ENCODE results near the gene HMCN1. TPM values are rescaled to one million over a fixed set of nuclear protein-coding genes. Genes with fewer than 3 reads are reported as not detected.

HMCN1 gene
- total RNA-seq, 1 donor from 2014 or later = 28.0 TPM

GRCh38 chr1:186104459-186104858, 370.3 kb downstream of the HMCN1 start:
- no peak overlapping the region for H3K27ac ChIP-seq

DNA sequence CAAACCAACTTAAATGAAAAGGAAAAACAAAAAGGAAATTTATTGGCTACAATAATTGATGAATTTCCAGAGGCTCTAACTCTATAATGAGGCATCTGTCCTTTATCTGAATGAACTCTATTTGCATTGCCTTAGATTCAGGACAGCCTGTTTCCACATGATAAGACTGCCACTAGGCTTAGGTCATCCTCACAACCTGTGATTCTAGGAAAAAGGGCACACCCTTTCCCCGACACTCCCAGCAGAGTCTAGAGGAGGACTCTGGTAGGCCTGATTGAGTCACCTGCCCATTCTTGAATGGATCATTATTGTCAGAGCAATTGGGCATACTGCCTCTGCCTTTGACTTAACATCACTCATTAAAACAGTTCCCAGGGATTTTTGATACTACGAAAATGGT, 378.1 kb downstream of the HMCN1 start:
- H3K27me3 ChIP-seq (ENCODE audit: low read depth) = no peaks in the 10 kb centered on the region
- H3K4me3 ChIP-seq = no peak overlapping the region
- DNase-seq = no peak
- H3K9me3 ChIP-seq = no peaks in the 10 kb centered on the region
- intact Hi-C loops (cut with DNase I) = no loop called here
- H3K27ac ChIP-seq = no peak overlapping the region
- TF ChIP-seq, protein P1, sequence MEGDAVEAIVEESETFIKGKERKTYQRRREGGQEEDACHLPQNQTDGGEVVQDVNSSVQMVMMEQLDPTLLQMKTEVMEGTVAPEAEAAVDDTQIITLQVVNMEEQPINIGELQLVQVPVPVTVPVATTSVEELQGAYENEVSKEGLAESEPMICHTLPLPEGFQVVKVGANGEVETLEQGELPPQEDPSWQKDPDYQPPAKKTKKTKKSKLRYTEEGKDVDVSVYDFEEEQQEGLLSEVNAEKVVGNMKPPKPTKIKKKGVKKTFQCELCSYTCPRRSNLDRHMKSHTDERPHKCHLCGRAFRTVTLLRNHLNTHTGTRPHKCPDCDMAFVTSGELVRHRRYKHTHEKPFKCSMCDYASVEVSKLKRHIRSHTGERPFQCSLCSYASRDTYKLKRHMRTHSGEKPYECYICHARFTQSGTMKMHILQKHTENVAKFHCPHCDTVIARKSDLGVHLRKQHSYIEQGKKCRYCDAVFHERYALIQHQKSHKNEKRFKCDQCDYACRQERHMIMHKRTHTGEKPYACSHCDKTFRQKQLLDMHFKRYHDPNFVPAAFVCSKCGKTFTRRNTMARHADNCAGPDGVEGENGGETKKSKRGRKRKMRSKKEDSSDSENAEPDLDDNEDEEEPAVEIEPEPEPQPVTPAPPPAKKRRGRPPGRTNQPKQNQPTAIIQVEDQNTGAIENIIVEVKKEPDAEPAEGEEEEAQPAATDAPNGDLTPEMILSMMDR (IDR thresholded peaks at IDR 0.05) = no peak
- no peaks in the 10 kb centered on the region for H3K36me3 ChIP-seq
- no peak for ATAC-seq
- no peaks in the 10 kb centered on the region for H3K4me1 ChIP-seq

More at GRCh38 chr1:186104459-186104858, 370.3 kb downstream of the HMCN1 start:
- ATAC-seq = no peak
- H3K27me3 ChIP-seq (ENCODE audit: low read depth) = no peaks in the 10 kb centered on the region
- H3K36me3 ChIP-seq = peaks cover 5% of the 10 kb centered on the region
- no peak overlapping the region for H3K4me3 ChIP-seq
- H3K4me1 ChIP-seq = no peaks in the 10 kb centered on the region
- DNase-seq = no peak
- intact Hi-C loops (cut with DNase I) = no loop called here
- H3K9me3 ChIP-seq = no peaks in the 10 kb centered on the region
- TF ChIP-seq, protein P1 (IDR thresholded peaks at IDR 0.05) = no peak

DNA sequence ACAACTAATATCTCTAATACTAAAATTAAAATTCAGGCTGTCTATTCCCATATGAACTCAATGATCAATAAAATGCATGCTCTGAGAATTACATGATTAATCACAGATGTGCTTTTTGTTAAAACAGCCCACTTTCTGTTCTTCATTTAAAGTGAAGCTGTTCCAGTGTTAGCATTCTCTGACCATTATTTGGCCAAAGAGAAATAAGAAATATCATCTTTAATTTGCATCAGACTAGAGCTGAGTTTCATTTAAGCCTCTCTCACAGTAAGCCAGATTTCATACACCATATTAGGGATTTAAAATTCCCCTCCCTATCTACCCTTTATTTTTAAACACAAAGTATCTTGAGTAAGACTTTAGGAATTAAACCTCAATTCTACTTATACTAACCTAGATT, 379.3 kb downstream of the HMCN1 start:
- Histone ChIP-seq H3K4me3 (no peak overlapping the region), H3K9me3 (no peaks in the 10 kb centered on the region), H3K4me1 (no peaks in the 10 kb centered on the region), H3K36me3 (no peaks in the 10 kb centered on the region), H3K27me3 (ENCODE audit: low read depth) (no peaks in the 10 kb centered on the region), H3K27ac (no peak overlapping the region)
- no peak for ATAC-seq
- DNase-seq = no peak
- TF ChIP-seq, protein P1 (IDR thresholded peaks at IDR 0.05) = no peak
- intact Hi-C loops (cut with DNase I) = no loop called here

DNA sequence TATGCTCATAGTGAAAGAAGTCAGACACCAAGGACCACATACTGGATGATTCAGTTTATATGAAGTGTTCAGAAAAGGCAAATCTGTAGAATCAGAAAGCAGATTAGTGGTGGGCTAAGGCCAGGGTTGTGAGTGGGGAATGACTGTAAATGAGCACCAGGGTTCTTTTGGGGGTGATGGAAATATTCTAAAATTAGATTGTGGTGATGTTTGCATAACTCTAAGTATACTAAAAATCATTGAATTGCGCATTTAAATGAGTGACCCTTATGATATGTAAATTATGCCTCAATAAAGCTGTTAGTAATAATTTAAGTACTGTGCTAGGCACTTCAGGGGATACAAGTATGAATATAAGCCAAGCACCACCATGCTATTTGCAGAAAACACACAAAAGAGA, 384.5 kb downstream of the HMCN1 start:
- TF ChIP-seq, protein P1 (IDR thresholded peaks at IDR 0.05) = no peak
- no peaks in the 10 kb centered on the region for H3K36me3 ChIP-seq
- H3K27ac ChIP-seq = no peak overlapping the region
- intact Hi-C loops (cut with DNase I) = no loop called here
- DNase-seq (no peak), ATAC-seq (no peak)
- no peaks in the 10 kb centered on the region for H3K27me3 ChIP-seq (ENCODE audit: low read depth)
- no peaks in the 10 kb centered on the region for H3K4me1 ChIP-seq
- no peak overlapping the region for H3K4me3 ChIP-seq
- no peaks in the 10 kb centered on the region for H3K9me3 ChIP-seq

DNA sequence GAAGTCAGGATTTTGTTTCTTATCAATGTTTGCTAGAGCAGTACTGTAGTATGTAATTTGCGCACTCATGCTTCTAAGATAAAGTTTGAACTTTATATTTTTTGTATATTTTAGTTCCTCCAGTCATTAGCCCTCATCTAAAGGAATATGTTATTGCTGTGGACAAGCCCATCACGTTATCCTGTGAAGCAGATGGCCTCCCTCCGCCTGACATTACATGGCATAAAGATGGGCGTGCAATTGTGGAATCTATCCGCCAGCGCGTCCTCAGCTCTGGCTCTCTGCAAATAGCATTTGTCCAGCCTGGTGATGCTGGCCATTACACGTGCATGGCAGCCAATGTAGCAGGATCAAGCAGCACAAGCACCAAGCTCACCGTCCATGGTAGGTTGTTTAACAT, 388.6 kb downstream of the HMCN1 start:
- Histone ChIP-seq H3K9me3 (no peaks in the 10 kb centered on the region), H3K4me1 (no peaks in the 10 kb centered on the region), H3K4me3 (no peak overlapping the region), H3K27ac (no peak overlapping the region), H3K36me3 (no peaks in the 10 kb centered on the region), H3K27me3 (ENCODE audit: low read depth) (no peaks in the 10 kb centered on the region)
- intact Hi-C loops (cut with DNase I) = no loop called here
- no peak for ATAC-seq
- DNase-seq = no peak
- TF ChIP-seq, protein P1 (IDR thresholded peaks at IDR 0.05) = no peak

- Histone ChIP-seq H3K27ac (no peak overlapping the region), H3K27me3 (ENCODE audit: low read depth) (no peaks in the 10 kb centered on the region), H3K9me3 (no peaks in the 10 kb centered on the region), H3K4me3 (no peak overlapping the region), H3K4me1 (no peaks in the 10 kb centered on the region), H3K36me3 (no peaks in the 10 kb centered on the region)
- ATAC-seq (no peak), DNase-seq (no peak)
- TF ChIP-seq, protein P1 (IDR thresholded peaks at IDR 0.05) = no peak
- intact Hi-C loops (cut with DNase I) = no loop called here
Observed at GRCh38 chr1:186125035-186125434, 390.8 kb downstream of the HMCN1 start.
